Smooth muscle cell (in vitro differentiated cells): ENCODE measurements around the gene RNF17. TPM values are rescaled to one million over a fixed set of nuclear protein-coding genes. Genes with fewer than 3 reads are reported as not detected.
A peak's percentile ranks its signal among the peaks of the same experiment; 100 is the strongest.

Experiments
- DNase-seq: peaks from one replicate; lab custom pipeline; 2025; ENCODE audit not compliant: unreplicated experiment; lab: John Stamatoyannopoulos, UW
- H2AFZ ChIP-seq: fragments of 200-600 bp; sonication (generic); 2 replicates; pipeline ENCODE4 v1.6.0; 2016; ENCODE audit warnings: antibody characterized with exemption, low read depth, mild to moderate bottlenecking
- H3F3A ChIP-seq: fragments of 200-600 bp; sonication (generic); 2 replicates; pipeline ENCODE4 v1.6.0; 2017; ENCODE audit warnings: antibody characterized with exemption, low read depth
- H3K27ac ChIP-seq: fragments of 200-600 bp; sonication (generic); 2 replicates; pipeline ENCODE4 v1.5.1; 2016; ENCODE audit warnings: low read depth, mild to moderate bottlenecking
- H3K27me3 ChIP-seq: fragments of 200-600 bp; sonication (generic); 2 replicates; pipeline ENCODE4 v1.6.1; 2016; ENCODE audit warnings: low read depth, mild to moderate bottlenecking
- H3K36me3 ChIP-seq: fragments of 200-600 bp; sonication (generic); 2 replicates; pipeline ENCODE4 v1.5.1; 2016; ENCODE audit warnings: low read depth
- H3K4me1 ChIP-seq: fragments of 200-600 bp; sonication (generic); 2 replicates; pipeline ENCODE4 v1.5.1; 2016; ENCODE audit warnings: low read depth
- H3K4me2 ChIP-seq: fragments of 200-600 bp; sonication (generic); 2 replicates; pipeline ENCODE4 v1.6.0; 2016; ENCODE audit warnings: mild to moderate bottlenecking
- H3K4me3 ChIP-seq: fragments of 200-600 bp; sonication (generic); 2 replicates; pipeline ENCODE4 v1.5.1; 2016; ENCODE audit warnings: mild to moderate bottlenecking
- H3K79me2 ChIP-seq: fragments of 200-600 bp; sonication (generic); 2 replicates; pipeline ENCODE4 v1.6.0; 2016; ENCODE audit warnings: low read depth, mild to moderate bottlenecking
- H3K9ac ChIP-seq: fragments of 200-600 bp; sonication (generic); 2 replicates; pipeline ENCODE4 v1.6.0; 2016; ENCODE audit warnings: low read depth
- H3K9me3 ChIP-seq: fragments of 200-600 bp; sonication (generic); replicated peaks from 2 replicates; pipeline ENCODE4 v1.5.1; 2016; ENCODE audit warnings: low read depth
- H4K20me1 ChIP-seq: fragments of 200-600 bp; sonication (generic); 2 replicates; pipeline ENCODE4 v1.6.0; 2016; ENCODE audit warnings: low read depth
- WGBS: methylation state at CpG from one replicate; pipeline ENCODE4 v1.1.7; 2016; ENCODE audit warnings: low lambda C conversion rate; 5-methylcytosine and 5-hydroxymethylcytosine counted together
- polyA plus RNA-seq: library from polyadenylated mRNA; unstranded; fragments of >200 nt; fragmentation: Nextera tagmentation; extraction: Ambion mirVana; gene quantifications from 2 replicates; pipeline ENCODE4 v1.2.1, GENCODE V29; 2016
- total RNA-seq: library from RNA; depleted of rRNA; stranded (reverse); fragments of >200 nt; gene quantifications from 2 replicates; pipeline ENCODE4 v1.2.3, GENCODE V29; 2014
- TF ChIP-seq, protein P1 (sequence below): fragments of 200-600 bp; sonication (generic); IDR thresholded peaks from 2 replicates; pipeline ENCODE4 v1.5.1; 2017; ENCODE audit warnings: borderline replicate concordance, mild to moderate bottlenecking, antibody characterized with exemption; ENCODE audit not compliant: insufficient read depth, poor library complexity, severe bottlenecking

RNF17 gene
- total and polyA plus RNA-seq, 2 experiments from 2014 or later, result not detected

DNA sequence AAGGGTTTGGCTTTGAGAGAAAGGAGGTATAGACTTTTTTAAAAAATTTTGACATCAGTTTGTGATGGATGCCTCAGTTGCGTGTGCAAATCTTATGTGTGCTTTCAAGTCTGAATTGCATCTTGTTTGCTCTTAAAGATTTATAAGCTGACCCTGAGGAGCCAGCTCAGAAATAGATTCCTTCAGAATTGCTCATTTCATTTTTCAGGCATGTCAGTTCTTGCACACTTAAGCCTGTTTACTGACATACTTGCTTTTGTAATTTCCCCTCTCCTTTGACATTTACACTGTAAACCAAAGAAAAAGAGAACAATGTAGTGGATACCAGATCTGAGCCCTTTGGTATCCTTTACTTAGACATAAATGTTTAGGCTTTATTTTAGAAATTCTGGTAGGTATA, 87.6 kb downstream of the RNF17 start:
- WGBS, result 35% methylated on average over 1 of the region's 1 CpG
- Histone ChIP-seq H3K9me3 (no peaks in the 10 kb centered on the region), H3K4me3 (no peak overlapping the region), H3K4me1 (peaks cover 6% of the 10 kb centered on the region), H3K79me2 (no peaks in the 10 kb centered on the region), H3K27ac (peak overlapping the region; percentile 89), H3K9ac (peak overlapping the region; percentile 43), H3K4me2 (peak overlapping the region; percentile 50), H2AFZ (peak overlapping the region; percentile 42), H4K20me1 (no peaks in the 10 kb centered on the region), H3K36me3 (no peaks in the 10 kb centered on the region), H3K27me3 (no peaks in the 10 kb centered on the region), H3F3A (no peaks in the 10 kb centered on the region)
- TF ChIP-seq, protein P1, sequence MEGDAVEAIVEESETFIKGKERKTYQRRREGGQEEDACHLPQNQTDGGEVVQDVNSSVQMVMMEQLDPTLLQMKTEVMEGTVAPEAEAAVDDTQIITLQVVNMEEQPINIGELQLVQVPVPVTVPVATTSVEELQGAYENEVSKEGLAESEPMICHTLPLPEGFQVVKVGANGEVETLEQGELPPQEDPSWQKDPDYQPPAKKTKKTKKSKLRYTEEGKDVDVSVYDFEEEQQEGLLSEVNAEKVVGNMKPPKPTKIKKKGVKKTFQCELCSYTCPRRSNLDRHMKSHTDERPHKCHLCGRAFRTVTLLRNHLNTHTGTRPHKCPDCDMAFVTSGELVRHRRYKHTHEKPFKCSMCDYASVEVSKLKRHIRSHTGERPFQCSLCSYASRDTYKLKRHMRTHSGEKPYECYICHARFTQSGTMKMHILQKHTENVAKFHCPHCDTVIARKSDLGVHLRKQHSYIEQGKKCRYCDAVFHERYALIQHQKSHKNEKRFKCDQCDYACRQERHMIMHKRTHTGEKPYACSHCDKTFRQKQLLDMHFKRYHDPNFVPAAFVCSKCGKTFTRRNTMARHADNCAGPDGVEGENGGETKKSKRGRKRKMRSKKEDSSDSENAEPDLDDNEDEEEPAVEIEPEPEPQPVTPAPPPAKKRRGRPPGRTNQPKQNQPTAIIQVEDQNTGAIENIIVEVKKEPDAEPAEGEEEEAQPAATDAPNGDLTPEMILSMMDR, result no peak
- no peak for DNase-seq

DNA sequence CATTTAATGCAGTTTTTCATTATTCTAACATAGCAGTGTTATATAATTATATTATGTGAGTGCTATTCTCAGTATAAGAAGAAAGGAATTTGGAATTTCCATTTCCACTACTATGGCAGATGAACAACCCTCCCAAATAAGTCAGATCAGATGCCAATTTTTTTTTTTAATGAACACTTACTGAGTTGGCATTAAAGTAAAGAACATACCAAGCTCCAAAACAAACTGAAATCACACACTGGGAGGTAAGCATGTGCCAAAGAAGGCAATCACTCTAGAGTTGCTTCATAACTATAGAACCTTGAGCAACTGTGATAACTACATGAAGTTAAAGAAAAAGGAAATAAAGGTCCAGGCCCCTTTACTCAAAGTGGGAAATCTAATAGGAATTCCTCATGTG, 90.3 kb downstream of the RNF17 start:
- Histone ChIP-seq H3K79me2 (no peaks in the 10 kb centered on the region), H3K4me3 (no peak overlapping the region), H3K27ac (no peak overlapping the region), H3K9ac (no peak overlapping the region), H3K4me2 (no peak overlapping the region), H2AFZ (no peak overlapping the region), H3K36me3 (no peaks in the 10 kb centered on the region), H3K4me1 (peaks cover 6% of the 10 kb centered on the region), H4K20me1 (no peaks in the 10 kb centered on the region), H3K27me3 (peaks cover 12% of the 10 kb centered on the region), H3K9me3 (no peaks in the 10 kb centered on the region), H3F3A (no peaks in the 10 kb centered on the region)
- DNase-seq, result no peak
- TF ChIP-seq, protein P1, result no peak

DNA sequence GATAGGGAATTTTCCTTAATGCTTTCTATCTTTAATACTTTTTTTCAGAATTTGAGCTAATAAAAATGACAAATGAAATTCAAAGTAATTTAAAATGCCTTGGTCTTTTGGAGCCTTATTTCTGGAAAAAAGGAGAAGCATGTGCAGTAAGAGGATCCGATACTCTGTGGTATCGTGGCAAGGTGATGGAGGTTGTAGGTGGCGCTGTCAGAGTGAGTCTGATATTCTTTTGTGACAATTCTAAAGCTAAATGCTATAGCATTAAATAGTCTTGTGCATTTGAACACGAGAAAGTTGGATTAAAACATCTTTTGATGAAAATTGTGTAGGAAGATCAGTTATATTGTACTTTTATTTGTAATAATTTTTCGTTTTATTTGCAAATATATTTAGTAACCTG, 95.0 kb downstream of the RNF17 start:
- TF ChIP-seq, protein P1, result no peak
- Histone ChIP-seq H3K27me3 (peaks cover 20% of the 10 kb centered on the region), H3K4me3 (no peak overlapping the region), H3K9ac (no peak overlapping the region), H2AFZ (no peak overlapping the region), H3K27ac (no peak overlapping the region), H3K4me1 (peaks cover 4% of the 10 kb centered on the region), H3K4me2 (no peak overlapping the region), H3F3A (no peaks in the 10 kb centered on the region), H4K20me1 (no peaks in the 10 kb centered on the region), H3K79me2 (no peaks in the 10 kb centered on the region), H3K9me3 (no peaks in the 10 kb centered on the region), H3K36me3 (no peaks in the 10 kb centered on the region)
- DNase-seq, result no peak
- 75% methylated on average over 5 of the region's 5 CpGs for WGBS

DNA sequence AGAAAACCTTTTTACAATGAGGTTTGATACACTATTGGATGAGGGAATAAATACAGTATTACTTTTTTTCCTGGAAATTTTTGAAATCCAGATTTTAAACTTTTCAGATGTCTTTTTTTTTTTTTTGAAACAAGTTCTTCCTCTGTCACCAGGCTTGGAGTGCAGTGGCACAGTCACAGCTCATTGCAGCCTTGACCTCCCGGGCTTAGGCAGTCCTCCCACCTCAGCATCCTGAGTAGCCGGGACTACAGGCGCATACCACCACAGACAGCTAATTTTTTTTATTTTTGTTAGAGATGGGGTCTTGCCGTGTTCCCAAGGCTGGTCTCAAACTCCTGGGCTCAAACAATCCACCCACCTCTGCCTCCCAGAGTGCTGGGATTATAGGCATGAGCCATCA, 96.8 kb downstream of the RNF17 start:
- 71% methylated on average over 4 of the region's 4 CpGs for WGBS

More for the DNA sequence above, 96.8 kb downstream of the RNF17 start:
- Histone ChIP-seq H3K36me3 (no peaks in the 10 kb centered on the region), H3K27ac (no peak overlapping the region), H3F3A (no peaks in the 10 kb centered on the region), H3K4me1 (peaks cover 4% of the 10 kb centered on the region), H3K9me3 (no peaks in the 10 kb centered on the region), H3K79me2 (no peaks in the 10 kb centered on the region), H3K9ac (no peak overlapping the region), H2AFZ (no peak overlapping the region), H3K4me2 (no peak overlapping the region), H4K20me1 (no peaks in the 10 kb centered on the region), H3K4me3 (no peak overlapping the region), H3K27me3 (peaks cover 20% of the 10 kb centered on the region)
- TF ChIP-seq, protein P1, result no peak
- DNase-seq, result no peak
